H1 (cell line): Measurements from ENCODE around the gene MELK. TPM values are rescaled to one million over a fixed set of nuclear protein-coding genes. Genes with fewer than 3 reads are reported as not detected.

Experiments
- CTCF ChIA-PET: fragments of 300-600 bp; sonication (Branson Sonifier 250); formaldehyde crosslinking; loops from one replicate; lab custom pipeline; 2021; ENCODE audit not compliant: partially characterized antibody; lab: Charles Lee
- POLR2A ChIA-PET: fragments of 300-600 bp; sonication (Branson Sonifier 250); formaldehyde crosslinking; loops from one replicate; lab custom pipeline; 2021; ENCODE audit warnings: inconsistent platforms; ENCODE audit not compliant: partially characterized antibody; lab: Charles Lee
- DNase-seq, 2 experiments: peaks; one replicate each; pipeline versions ENCODE4 v3.0.0 to v3.0.0-alpha.2; 2010 to 2022; ENCODE audit warnings: low spot score in 2 of 2, low read depth in 1 of 2, mixed read lengths in 1 of 2
- FAIRE-seq: peaks from 2 replicates; lab custom pipeline; 2011; peaks lifted over from hg19 to GRCh38; lab: Jason Lieb, UNC
- H2AFZ ChIP-seq: 2 replicates; pipeline ENCODE4 v1.8.1; 2012; ENCODE audit warnings: low read length, inconsistent platforms
- H2AK5ac ChIP-seq: 2 replicates; pipeline ENCODE4 v1.6.1; 2013; ENCODE audit warnings: low read depth, low read length
- H2BK120ac ChIP-seq: replicated peaks from 2 replicates; pipeline ENCODE3; 2013; ENCODE audit warnings: low read depth, low read length, inconsistent platforms
- H2BK12ac ChIP-seq: 2 replicates; pipeline ENCODE4 v1.6.1; 2013; ENCODE audit warnings: low read depth, low read length
- H2BK15ac ChIP-seq: 2 replicates; pipeline ENCODE4 v1.6.1; 2013; ENCODE audit warnings: low read length
- H2BK20ac ChIP-seq: 2 replicates; pipeline ENCODE4 v1.6.1; 2013; ENCODE audit warnings: low read length
- H2BK5ac ChIP-seq: 2 replicates; pipeline ENCODE4 v1.6.1; 2013; ENCODE audit warnings: low read depth, low read length
- H3K14ac ChIP-seq: 2 replicates; pipeline ENCODE4 v1.6.1; 2013; ENCODE audit warnings: inconsistent platforms; ENCODE audit not compliant: insufficient read length
- H3K18ac ChIP-seq: 2 replicates; pipeline ENCODE4 v1.6.1; 2013; ENCODE audit warnings: low read length; ENCODE audit errors: extremely low read depth
- H3K23ac ChIP-seq: 2 replicates; pipeline ENCODE4 v1.6.1; 2013; ENCODE audit warnings: inconsistent platforms; ENCODE audit not compliant: insufficient read length
- H3K23me2 ChIP-seq: 2 replicates; pipeline ENCODE4 v1.6.1; 2013; ENCODE audit warnings: low read depth, low read length
- H3K27ac ChIP-seq: 2 replicates; pipeline ENCODE4 v1.6.1; 2011; ENCODE audit warnings: low read depth, low read length, inconsistent platforms
- H3K27me3 ChIP-seq, 4 experiments: replicated peaks in 1 of 4; 1 replicate in 1 of 4; 2 replicates in 3 of 4; pipeline versions ENCODE4 v1.6.1 to v1.8.1; 2011 to 2013; ENCODE audit warnings: low read length in 3 of 4, mild to moderate bottlenecking in 3 of 4, inconsistent platforms in 2 of 4, mixed read lengths in 2 of 4, moderate library complexity in 1 of 4; ENCODE audit not compliant: control insufficient read depth in 3 of 4, insufficient read depth in 3 of 4; ENCODE audit errors: extremely low read depth in 1 of 4
- H3K36me3 ChIP-seq, 4 experiments: 2 replicates each; pipeline versions ENCODE4 v1.6.1 to v1.8.1; 2011 to 2013; ENCODE audit warnings: mild to moderate bottlenecking in 4 of 4, low read length in 3 of 4, moderate library complexity in 2 of 4, control low read depth in 1 of 4, inconsistent platforms in 1 of 4; ENCODE audit not compliant: insufficient read depth in 4 of 4, control insufficient read depth in 2 of 4
- H3K4ac ChIP-seq: replicated peaks from 2 replicates; pipeline ENCODE3; 2013; ENCODE audit warnings: low read length, low read depth, mixed read lengths, inconsistent platforms; ENCODE audit not compliant: insufficient read length
- H3K4me1 ChIP-seq, 4 experiments: replicated peaks in 1 of 4; 1 replicate in 1 of 4; 2 replicates in 3 of 4; pipeline versions ENCODE4 v1.6.1 to v1.8.1; 2011 to 2013; ENCODE audit warnings: low read length in 3 of 4, inconsistent platforms in 2 of 4, mixed read lengths in 1 of 4; ENCODE audit not compliant: insufficient read depth in 4 of 4, control insufficient read depth in 3 of 4
- H3K4me2 ChIP-seq, 2 experiments: 2 replicates each; pipeline versions ENCODE4 v1.6.1 to v1.8.1; 2011 to 2013; ENCODE audit warnings: low read depth in 2 of 2, low read length in 2 of 2, control low read depth in 1 of 2, inconsistent platforms in 1 of 2, mild to moderate bottlenecking in 1 of 2; ENCODE audit not compliant: insufficient read depth in 1 of 2
- H3K4me3 ChIP-seq, 4 experiments: fragments of 200-600, 300-600 bp in 1 of 4; sonication (generic), shearing (Covaris generic), sonication (Bioruptor Twin) in 1 of 4; 2 replicates each; pipeline versions ENCODE4 v1.5.1 to v1.8.1; 2011 to 2016; ENCODE audit warnings: low read length in 4 of 4, low read depth in 3 of 4, control low read depth in 2 of 4, inconsistent platforms in 2 of 4, mild to moderate bottlenecking in 2 of 4, mixed read lengths in 1 of 4, moderate library complexity in 1 of 4; ENCODE audit not compliant: insufficient read depth in 2 of 4; ENCODE audit errors: extremely low read depth in 1 of 4
- H3K56ac ChIP-seq: replicated peaks from 2 replicates; pipeline ENCODE3; 2013; ENCODE audit warnings: low read depth, mild to moderate bottlenecking, mixed read lengths, low read length, inconsistent platforms; ENCODE audit not compliant: insufficient read length
- H3K79me1 ChIP-seq: 2 replicates; pipeline ENCODE4 v1.6.1; 2013; ENCODE audit warnings: low read depth, low read length, control low read depth
- H3K79me2 ChIP-seq, 2 experiments: 2 replicates each; pipeline versions ENCODE4 v1.6.1 to v1.8.1; 2012 to 2013; ENCODE audit warnings: low read length in 2 of 2, mild to moderate bottlenecking in 2 of 2, inconsistent platforms in 1 of 2; ENCODE audit not compliant: insufficient read depth in 2 of 2, control insufficient read depth in 1 of 2
- H3K9ac ChIP-seq, 4 experiments: replicated peaks in 1 of 4; 1 replicate in 1 of 4; 2 replicates in 3 of 4; pipeline versions ENCODE4 v1.6.1 to v1.8.1; 2011 to 2013; ENCODE audit warnings: low read depth in 3 of 4, low read length in 3 of 4, control low read depth in 2 of 4, mild to moderate bottlenecking in 2 of 4, moderate library complexity in 2 of 4, inconsistent platforms in 1 of 4; ENCODE audit errors: extremely low read depth in 1 of 4
- H3K9me3 ChIP-seq, 2 experiments: 2 replicates each; pipeline versions ENCODE4 v1.6.1 to v1.8.1; 2012 to 2013; ENCODE audit warnings: mild to moderate bottlenecking in 2 of 2, moderate library complexity in 2 of 2, control low read depth in 1 of 2, inconsistent platforms in 1 of 2, low read depth in 1 of 2, low read length in 1 of 2, mixed read lengths in 1 of 2; ENCODE audit not compliant: insufficient read depth in 2 of 2
- H4K20me1 ChIP-seq, 2 experiments: replicated peaks in 1 of 2; 2 replicates each; pipeline versions ENCODE3 to v1.8.1; 2011 to 2013; ENCODE audit warnings: inconsistent platforms in 2 of 2, low read length in 2 of 2, mild to moderate bottlenecking in 1 of 2; ENCODE audit not compliant: insufficient read depth in 2 of 2, control insufficient read depth in 1 of 2
- H4K5ac ChIP-seq: 2 replicates; pipeline ENCODE4 v1.6.1; 2013; ENCODE audit warnings: low read length, low read depth, mixed read lengths, inconsistent platforms; ENCODE audit not compliant: insufficient read length
- H4K8ac ChIP-seq: 2 replicates; pipeline ENCODE4 v1.8.0; 2013; ENCODE audit warnings: mild to moderate bottlenecking, moderate library complexity, low read length, inconsistent platforms; ENCODE audit not compliant: insufficient read depth; ENCODE audit errors: extremely low read depth
- H4K91ac ChIP-seq: replicated peaks from 2 replicates; pipeline ENCODE3; 2013; ENCODE audit warnings: low read length, mixed read lengths, inconsistent platforms; ENCODE audit not compliant: insufficient read length
- CREB1 ChIP-seq: IDR thresholded peaks from 2 replicates; pipeline ENCODE4 v1.6.1; 2012; ENCODE audit warnings: inconsistent platforms
- KDM4A ChIP-seq: IDR thresholded peaks from one replicate; pipeline ENCODE4 v1.7.1; 2012; ENCODE audit warnings: low read depth, mild to moderate bottlenecking, moderate library complexity, low read length, inconsistent platforms; ENCODE audit not compliant: severe bottlenecking
- MAFK ChIP-seq: IDR thresholded peaks from 2 replicates; pipeline ENCODE4 v1.6.1; 2012; ENCODE audit warnings: low read depth, mild to moderate bottlenecking, improper control_type of control experiment, low read length
- RAD21 ChIP-seq, 2 experiments: IDR thresholded peaks in 1 of 2; conservative IDR thresholded peaks in 1 of 2; 2 replicates each; pipeline ENCODE4 v1.6.1; 2011; ENCODE audit warnings: low read depth in 2 of 2, low read length in 2 of 2, improper control_type of control experiment in 1 of 2, inconsistent platforms in 1 of 2, mild to moderate bottlenecking in 1 of 2, moderate library complexity in 1 of 2
- TEAD4 ChIP-seq: IDR thresholded peaks from 2 replicates; pipeline ENCODE4 v1.6.1; 2012; ENCODE audit warnings: low read depth, low read length, inconsistent platforms, mixed read lengths
- WGBS, 2 experiments: shearing (Covaris generic) in 1 of 2; methylation state at CpG; one replicate each; pipeline versions ENCODE4 v1.1.6 to v1.1.7; 2013 to 2015; ENCODE audit warnings: low lambda C conversion rate in 2 of 2, mixed read lengths in 2 of 2, inconsistent platforms in 1 of 2, low coverage in 1 of 2, missing lambda C conversion rate in 1 of 2; ENCODE audit not compliant: insufficient replicate concordance in 2 of 2, insufficient coverage in 1 of 2, insufficient read length in 1 of 2; ENCODE audit errors: extremely low coverage in 1 of 2, missing lambda C conversion rate in 1 of 2; 5-methylcytosine and 5-hydroxymethylcytosine counted together
- polyA plus RNA-seq, 7 experiments: library from polyadenylated mRNA; depleted of rRNA in 3 of 7; stranded (reverse) in 5 of 7; unstranded in 2 of 7; fragments of >200 nt in 5 of 7; fragments of 200-250 nt in 2 of 7; gene quantifications; 1 replicate in 5 of 7; 2 replicates in 1 of 7; 4 replicates in 1 of 7; pipeline versions ENCODE4 v1.2.1 to v1.2.3, GENCODE V29; 2011 to 2013; ENCODE audit warnings: missing spikeins in 2 of 7, mixed read lengths in 2 of 7
- total RNA-seq: library from RNA; stranded (reverse); fragmentation: NEBNext Ultra II Directional; extraction: Animal tissue kit (Norgen Biotek cat#: 25700); gene quantifications from 2 replicates; pipeline ENCODE4 v1.2.1, GENCODE V29; 2021

Gene MELK
- total and polyA plus RNA-seq, 2 of the 8 experiments (the other 6 are each of a cell fraction or from before 2014, with no cell fraction given), result 26.2 to 53.1 TPM

DNA sequence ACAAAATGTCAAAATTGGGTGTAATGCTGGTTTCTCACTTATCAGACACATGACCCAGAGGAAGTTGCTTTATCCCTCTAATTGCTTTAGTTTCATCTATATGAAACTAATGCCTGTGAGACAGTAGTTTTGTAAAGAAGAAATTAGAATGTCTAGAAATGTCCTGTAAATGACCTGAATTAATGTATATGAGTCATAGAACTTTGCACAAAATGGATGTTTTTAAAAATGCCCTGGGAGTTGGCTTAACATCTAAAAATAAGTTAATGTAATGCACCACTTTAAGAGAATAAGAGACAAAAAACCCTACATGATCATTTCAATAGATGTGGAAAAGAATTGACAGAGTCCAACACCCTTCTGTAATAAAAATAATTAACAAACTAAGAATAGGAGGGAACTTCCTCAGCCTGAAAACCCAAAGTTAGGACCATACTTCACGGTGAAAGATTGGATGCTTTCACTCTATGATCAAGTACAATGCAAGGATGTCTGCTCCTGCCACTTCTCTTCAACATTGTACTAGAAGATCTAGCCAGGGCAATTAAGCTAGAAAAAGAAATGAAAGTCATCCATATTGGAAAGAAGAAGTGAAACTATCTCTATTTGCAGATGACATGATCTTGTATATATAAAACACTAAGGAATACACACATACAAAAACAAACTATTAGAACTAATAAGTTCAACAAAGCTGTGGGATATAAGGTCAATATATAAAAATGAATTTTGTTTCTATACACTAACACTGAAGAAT is 117.9 kb downstream of the MELK start:
- Histone ChIP-seq H4K5ac (no peak overlapping the region), H2AK5ac (no peak overlapping the region), H3K4me3 (no peak overlapping the region), H2AFZ (no peak overlapping the region)
- no peak for DNase-seq
- TF ChIP-seq MAFK, result no peak
- TF ChIP-seq TEAD4, result no peak
- no peak for TF ChIP-seq KDM4A
- TF ChIP-seq RAD21 (IDR thresholded peaks at IDR 0.05 in 1 of 2, conservative IDR thresholded peaks at IDR 0.05 in 1 of 2; ENCODE audit: low read depth in 2 of 2, low read length in 2 of 2), result no peak
- TF ChIP-seq CREB1, result no peak
- TF ChIP-seq, all 59 proteins: peak for 0
- Histone ChIP-seq H3K36me3 (no peaks in the 10 kb centered on the region), H4K91ac (no peak overlapping the region), H4K8ac (no peak overlapping the region), H3K56ac (no peak overlapping the region), H3K18ac (no peak overlapping the region), H2BK15ac (no peak overlapping the region), H3K9me3 (no peaks in the 10 kb centered on the region), H2BK120ac (no peak overlapping the region), H3K79me1 (no peaks in the 10 kb centered on the region), H2BK5ac (no peak overlapping the region), H3K9ac (no peak overlapping the region), H3K14ac (no peak overlapping the region), H3K4ac (no peak overlapping the region), H3K79me2 (no peaks in the 10 kb centered on the region), H3K23me2 (no peaks in the 10 kb centered on the region), H3K27me3 (no peaks in the 10 kb centered on the region), H2BK12ac (no peak overlapping the region), H3K4me1 (no peaks in the 10 kb centered on the region), H2BK20ac (no peak overlapping the region), H3K27ac (no peak overlapping the region), H4K20me1 (no peaks in the 10 kb centered on the region), H3K4me2 (no peak overlapping the region), H3K23ac (no peak overlapping the region)
- 94% methylated on average over 1 of the region's 1 CpG; no CpG with 5 or more reads in 1 of the 2 experiments for WGBS, 2 experiments
- no peak for FAIRE-seq
- ChIA-PET CTCF (interaction anchor here (0.9 kb wide), 1 partner anchor 346 kb away, joined by 3 read pairs; no protein-coding TSS in a partner anchor), POLR2A (no interaction called here)
